HG02610 (cell line): ENCODE measurements around the gene STK33.

Source experiments
- ATAC-seq: cut with Tn5 transposase; IDR thresholded peaks from one replicate; pipeline ENCODE4 v1.9.1; 2021; ENCODE audit warnings: mild to moderate bottlenecking, moderate library complexity; ENCODE audit not compliant: unreplicated experiment

The STK33 gene

DNA sequence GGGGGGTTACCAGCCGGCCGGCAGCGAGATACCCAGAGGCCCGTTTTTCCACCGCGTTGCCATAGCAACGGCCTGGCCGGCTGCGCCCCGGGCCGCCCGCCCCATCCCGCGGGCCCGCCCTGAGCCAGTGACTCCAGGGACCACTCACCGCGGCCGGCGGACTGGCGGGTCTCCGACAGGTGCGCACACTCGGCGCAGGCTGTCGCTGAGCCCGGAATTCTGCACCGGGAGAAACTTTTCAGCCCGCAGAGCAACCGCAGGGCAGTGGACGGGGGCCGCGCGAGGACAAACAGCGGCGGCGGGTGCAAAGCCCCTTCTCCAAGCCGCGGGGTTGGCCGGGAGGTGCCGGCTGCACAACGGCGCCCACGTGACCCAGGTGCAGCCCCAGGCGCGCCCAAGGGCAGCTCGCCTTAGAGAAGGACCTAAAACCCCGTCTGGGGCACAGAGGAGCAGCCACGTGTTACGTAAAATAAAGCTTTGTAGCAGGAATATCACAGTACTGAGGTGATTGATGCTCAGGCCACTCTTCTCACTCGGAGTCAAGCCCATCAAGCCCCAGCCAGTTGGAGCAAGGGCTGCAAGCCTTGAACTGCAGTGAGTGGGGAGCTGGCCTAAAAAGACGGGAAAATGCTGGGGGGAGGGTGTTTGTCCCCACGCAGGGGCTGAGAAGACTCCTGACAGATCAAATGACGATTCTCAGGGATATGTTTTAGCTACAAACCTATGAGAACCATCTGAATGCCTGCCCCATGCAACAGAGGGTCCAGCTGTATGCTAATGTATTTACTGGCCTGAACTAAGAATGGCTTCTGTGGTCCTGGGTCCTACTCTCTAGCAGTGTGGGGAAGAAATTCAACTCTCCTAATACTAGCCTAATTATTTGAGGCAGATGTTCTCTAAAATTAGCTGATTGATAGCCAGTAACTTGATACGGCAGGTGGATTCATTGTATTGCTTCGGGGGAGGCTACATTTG lies at the start of gene STK33:
STK33 (minus strand) TSS at position 294 of the 975 bp plus-strand sequence. CDS start 119,323 bp downstream, outside the sequence.
- ATAC-seq = peak; percentile 95

DNA sequence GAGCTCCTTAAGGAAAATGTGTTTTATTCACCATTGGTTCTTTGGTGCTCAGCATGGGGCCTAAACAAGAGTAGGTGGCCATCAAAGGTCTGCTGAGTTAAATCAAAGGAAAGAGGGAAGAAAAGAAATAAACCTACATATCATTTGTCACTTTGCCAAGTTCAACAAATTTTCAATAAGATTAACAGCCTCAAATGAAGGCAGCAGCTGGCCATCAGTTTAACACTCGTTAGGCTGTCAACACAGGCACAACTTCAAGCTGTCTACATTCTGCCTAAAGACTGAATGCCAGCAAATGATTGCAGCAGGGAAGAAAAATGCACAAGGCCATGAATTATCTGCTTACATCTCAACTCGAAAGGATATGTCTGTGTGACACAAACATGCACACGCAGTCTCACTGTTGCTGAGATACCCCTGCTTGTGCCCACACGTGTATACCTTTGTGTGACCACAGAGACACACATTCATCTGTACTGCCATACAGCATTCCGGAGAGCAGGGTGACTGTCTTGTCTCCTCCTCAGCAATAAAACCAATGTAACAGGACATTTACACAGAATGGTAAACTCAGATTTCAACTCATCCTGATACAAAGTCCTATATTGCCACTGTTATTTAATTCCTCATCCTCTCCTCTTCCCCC lies 48.3 kb upstream of the STK33 start:
- ATAC-seq = no peak

GRCh38 chr11:8641332-8641731 lies 47.3 kb upstream of the STK33 start:
- ATAC-seq = no peak

- no peak for ATAC-seq
Measured at GRCh38 chr11:8640267-8640906, 46.4 kb upstream of the STK33 start.

DNA sequence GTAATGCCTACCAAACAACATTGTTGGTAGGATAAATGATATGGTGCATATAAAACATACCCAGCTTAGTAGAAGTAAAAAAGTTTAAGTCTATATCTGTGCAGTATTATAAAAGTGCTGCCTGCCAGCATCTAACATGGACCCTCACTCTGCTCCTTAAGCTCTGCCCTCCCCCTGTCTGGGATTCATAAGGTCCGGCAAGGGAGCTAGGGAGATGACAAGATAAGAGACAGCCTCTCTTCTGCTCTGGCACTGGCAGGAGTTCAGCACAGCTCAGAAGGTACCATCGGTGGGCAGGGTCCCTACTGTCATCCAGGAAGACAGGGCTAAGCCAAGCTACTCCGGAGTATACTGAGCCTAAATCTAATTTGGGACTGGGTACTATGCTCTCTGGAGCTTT lies 45.6 kb upstream of the STK33 start:
- no peak for ATAC-seq

DNA sequence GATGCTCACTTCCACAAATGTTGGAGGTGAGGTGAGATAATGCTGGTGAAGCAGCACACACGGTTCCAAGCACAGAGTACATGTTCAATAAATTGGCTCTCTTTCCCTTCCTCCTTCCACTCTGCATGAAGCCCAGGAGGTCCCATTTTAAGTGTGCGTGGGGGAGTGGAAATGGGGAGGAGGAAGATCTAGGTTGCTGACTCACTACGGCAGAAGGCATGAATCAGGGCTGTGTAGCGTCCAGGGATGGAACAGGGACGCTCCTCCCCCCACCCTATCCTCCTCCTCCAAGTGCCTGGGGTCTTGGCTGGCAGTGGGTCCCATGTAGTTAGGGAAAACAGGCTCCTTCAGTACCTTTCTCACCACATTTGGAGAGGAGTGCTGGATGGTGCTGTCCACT lies 44.3 kb upstream of the STK33 start:
- no peak for ATAC-seq

- no peak for ATAC-seq
Measured at GRCh38 chr11:8636127-8636526, 42.1 kb upstream of the STK33 start.

DNA sequence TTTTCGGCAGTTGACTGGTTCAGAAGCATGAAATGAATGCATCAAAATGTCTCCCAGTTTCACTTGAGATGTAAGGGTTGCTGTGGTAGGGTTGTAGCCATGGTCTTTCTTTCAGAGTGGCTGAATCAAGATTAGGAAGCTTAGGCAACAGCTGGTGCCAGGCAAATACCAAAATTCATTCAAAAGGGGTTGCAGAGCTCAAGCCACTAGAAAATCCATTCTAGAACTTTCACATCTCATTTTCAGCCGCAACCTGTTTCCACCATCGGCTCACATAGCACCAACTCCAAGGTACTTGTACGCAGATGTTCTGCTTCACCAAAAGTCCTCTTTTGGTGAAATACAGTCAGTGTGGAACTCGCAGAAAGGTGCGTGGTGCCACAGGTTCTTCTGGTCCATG lies 40.5 kb upstream of the STK33 start:
- ATAC-seq = no peak

DNA sequence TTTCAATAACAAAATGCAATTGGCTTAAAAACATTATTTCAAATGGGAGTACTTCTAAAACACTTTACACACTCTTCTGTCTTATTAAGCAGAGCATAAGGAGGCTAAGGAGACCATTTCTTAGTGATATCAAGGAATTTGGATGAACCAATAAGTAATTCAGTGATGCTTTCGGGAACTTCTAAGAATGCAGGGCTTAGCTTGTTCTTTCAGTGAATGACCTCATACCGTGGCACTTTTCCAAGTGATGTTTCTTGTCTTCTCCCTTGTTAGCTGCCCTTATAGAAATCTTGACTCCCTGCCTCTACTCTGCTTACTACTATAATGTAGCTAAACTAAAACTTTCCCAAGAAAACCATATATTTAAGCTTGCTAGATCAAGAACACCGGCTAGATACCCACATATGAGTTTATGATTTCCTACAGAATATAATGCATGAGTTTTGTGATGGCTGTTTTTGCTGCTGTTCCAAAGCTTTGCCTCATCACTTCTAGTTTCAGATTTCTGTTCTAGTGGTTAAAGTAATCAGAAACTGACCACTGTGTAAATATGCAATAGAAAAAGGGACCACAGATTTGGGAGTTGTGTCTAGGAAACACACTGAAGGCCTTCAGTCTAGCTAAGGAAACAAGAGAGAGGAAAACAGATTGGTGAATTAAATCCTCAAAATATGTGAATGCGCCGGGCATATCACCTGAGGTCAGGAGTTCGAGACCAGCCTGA lies 37.5 kb upstream of the STK33 start:
- no peak for ATAC-seq

DNA sequence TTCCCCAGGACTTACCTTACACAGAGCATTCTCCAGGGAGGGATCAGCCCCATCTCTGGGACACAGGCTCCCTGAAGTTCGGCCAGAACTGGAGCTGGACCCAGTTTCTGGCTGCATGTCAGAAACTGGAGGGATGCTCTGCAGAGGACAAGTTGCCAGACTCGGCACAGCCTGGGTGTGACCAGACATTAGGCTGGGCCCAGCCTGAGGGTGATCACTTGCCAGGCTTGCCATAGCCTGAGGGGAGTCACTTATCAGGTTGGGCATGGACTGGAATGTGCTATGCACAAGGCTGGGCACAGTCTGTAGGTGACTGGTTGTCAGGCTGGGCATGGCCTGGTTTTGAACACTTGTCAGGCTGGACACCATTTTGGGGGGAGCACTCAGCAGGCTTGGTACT lies 30.7 kb upstream of the STK33 start:
- ATAC-seq = no peak

DNA sequence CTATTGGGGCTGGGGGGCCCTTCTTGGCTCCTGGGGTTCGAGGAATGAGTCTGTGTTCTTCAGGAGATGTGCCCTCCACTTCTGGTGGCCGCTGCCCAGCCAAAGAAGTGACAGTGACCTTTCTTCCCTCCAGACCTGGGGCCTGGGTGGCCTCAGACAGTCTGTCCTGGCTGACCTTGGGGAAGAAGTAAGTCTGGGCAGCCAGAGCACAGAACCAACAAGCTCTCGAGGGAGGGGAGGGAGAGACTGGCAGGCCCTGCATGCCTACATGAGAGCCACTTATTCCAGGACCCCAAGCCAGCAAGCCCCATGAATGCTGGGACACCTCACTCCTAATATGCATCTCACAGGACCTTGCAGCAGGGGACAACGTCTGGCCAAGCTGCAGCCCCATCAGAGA lies 27.1 kb upstream of the STK33 start:
- ATAC-seq = no peak

DNA sequence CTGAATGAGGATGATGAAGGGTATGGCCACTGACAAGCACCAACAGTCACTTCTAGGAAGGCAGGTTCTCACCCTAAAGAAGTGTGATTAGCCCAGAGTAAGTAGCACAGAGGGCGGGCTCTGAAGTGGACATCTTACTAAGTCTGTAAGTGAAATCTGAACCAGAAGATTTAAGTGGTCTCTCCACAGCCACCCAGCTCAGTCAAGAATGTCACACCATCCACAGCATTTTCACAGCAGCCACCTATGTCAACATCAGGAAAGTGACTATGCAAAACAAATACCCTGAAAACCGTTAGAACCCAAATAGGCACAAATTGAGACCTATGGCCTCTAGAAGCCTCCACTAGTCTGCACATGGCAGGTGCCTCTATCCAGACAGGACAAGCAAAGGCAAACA lies 23.0 kb upstream of the STK33 start:
- no peak for ATAC-seq

DNA sequence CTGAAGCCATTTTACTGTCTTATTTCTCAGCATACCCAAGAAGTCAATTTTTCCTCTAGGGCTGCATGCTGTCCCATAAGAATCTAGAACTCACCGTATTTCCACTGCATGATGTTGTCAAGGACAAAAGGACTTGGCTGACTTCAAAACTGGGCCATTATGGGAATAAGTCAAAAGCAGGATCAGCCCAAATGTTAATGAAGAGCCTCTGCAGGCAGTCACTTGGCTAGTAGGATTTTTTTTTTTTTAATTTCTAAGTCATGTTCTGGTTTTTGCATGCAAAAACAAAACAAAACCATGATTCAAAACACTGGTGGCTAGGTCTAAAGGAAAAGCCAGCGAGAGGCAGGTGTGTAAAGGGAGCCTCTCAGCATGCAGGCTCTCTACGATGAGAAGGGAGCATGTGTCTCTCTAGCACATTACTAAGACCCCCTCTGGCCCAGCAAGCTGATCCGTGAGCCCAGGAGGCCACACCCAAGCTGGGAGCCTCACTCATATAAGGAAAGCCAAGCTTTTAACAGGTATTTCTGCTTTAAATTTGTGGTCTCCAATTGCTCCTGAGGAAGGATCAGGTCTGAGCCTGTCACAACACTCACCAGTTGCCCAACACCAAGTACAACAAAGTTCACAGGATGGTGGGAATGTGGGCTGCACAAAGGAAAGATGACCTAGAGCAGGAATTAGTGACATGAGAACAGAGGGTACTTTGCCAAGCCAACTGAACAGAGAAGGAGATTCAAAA lies 21.4 kb upstream of the STK33 start:
- no peak for ATAC-seq

- ATAC-seq = no peak
Measured at GRCh38 chr11:8614497-8614896, 20.5 kb upstream of the STK33 start.

- no peak for ATAC-seq
Measured at GRCh38 chr11:8613036-8613435, 19.0 kb upstream of the STK33 start.

- ATAC-seq = no peak
Measured at GRCh38 chr11:8612522-8612921, 18.5 kb upstream of the STK33 start.

DNA sequence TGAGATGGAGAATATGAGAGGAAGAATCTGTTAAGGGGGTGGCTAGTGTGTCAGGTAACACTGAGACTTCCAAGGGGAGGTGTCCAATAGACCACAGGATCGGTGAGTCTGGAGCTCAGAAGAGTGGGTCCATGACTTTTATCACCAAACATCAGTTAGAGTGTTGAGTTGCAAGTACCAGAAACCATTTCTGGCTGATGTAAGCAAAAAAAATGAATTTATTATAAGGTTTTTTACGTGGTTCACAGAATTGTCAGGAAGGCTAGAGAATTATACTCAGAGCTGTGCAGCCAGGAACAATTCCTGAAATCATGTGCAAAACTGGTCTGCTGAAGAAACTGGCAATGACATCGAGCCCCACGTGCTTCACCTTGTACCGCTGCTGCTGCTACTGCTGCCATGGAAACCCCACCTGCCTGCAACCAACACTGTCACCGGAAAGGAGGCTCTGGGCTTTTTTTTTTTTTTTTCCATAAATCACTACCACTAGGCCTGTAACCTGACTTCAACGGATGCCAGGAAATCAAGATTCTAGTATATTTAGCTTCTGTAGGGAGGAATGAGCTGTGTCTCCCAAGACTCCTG lies 16.6 kb upstream of the STK33 start:
- peak; percentile 45 for ATAC-seq

- ATAC-seq = no peak
Measured at GRCh38 chr11:8608652-8609051, 14.6 kb upstream of the STK33 start.

GRCh38 chr11:8605971-8606563 lies 12.0 kb upstream of the STK33 start:
- no peak for ATAC-seq
